Measurements from ENCODE around the gene IFNLR1. TPM values are rescaled to one million over a fixed set of nuclear protein-coding genes. Genes with fewer than 3 reads are reported as not detected.

The IFNLR1 gene
- polyA plus RNA-seq, 3 donors, result 0.10 to 2.3 TPM; not detected in 1

DNA sequence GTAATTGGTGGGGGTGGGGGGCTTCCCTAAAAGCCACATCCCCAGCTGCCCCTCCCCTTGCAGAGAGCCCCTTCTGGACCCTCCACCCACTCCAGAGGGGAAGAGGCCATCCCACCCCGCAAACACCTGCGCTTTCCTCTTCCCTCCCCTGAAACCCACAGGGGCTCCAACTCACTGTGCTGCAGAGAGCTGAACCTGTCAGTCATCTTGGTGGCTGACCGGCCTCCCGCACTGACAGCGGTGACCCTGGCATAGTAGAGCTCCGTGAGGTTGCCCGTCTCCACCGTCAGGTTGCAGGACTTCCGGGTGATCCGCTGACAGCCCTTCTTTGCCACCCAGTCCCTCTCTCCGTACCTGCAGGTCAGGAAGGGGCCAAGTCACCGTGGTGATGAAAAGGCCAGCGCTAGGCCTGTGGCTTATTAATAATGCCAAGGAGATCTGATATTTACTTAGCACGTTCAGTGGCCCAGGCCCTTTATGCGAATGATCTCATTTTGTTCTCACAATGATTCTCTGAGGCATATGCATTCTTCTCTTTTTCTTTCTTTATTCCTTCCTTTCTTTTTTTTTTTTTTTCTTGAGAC, 50.0 kb downstream of the IFNLR1 start:
- WGBS, 3 donors, result 42 to 90% (median 88%) methylated on average over 13 to 15 of the region's 15 CpGs
- no peak overlapping the region for H3K27ac ChIP-seq (ENCODE audit: low read depth, low read length)

- no peak overlapping the region for H3K27ac ChIP-seq (ENCODE audit: low read depth, low read length)
- 51 to 86% (median 82%) methylated on average over 3 of the region's 3 CpGs for WGBS, 3 donors
These were observed 52.7 kb downstream of the IFNLR1 start for GRCh38 chr1:24134376-24134775.

DNA sequence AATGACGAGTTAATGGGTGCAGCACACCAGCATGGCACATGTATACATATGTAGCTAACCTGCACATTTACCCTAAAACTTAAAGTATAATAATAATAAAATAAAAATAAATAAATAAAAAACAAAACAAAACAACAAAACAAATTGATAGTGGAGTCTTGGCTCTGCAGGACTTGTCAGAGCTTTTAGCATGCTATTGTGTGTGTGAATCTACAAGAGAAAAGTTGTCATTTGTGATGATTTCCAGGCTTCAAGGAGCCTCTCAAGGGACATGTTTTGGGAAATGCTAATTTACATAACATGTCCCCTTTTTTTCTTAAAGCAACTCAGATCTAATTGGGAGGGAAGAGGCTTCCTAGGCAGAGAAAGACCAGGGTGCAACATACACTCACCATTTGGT, 53.3 kb downstream of the IFNLR1 start:
- 74 to 93% (median 87%) methylated on average over 1 of the region's 1 CpG for WGBS, 3 donors

DNA sequence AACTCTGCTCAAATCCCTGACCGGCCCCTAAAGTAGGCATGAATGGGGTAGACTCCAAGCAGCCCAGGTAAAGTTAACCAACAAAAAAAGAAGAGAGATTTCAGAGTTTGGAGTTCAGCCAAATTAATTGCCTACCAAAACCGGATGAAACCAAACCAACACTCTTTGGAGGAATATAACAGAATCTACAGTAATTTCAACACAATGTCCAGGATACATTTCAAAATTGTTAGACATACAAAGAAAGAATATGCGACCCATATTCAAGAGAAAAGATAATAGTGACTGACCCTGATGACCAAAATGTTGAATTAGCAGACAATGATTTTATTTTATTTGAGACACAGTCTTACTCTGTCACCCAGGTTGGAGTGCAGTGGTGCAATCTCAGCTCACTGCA, 56.7 kb downstream of the IFNLR1 start:
- WGBS, 3 donors, result 58 to 86% (median 85%) methylated on average over 3 of the region's 3 CpGs
- no peak overlapping the region for H3K27ac ChIP-seq (ENCODE audit: low read depth, low read length)

More for the DNA sequence above, 53.3 kb downstream of the IFNLR1 start:
- no peak overlapping the region for H3K27ac ChIP-seq (ENCODE audit: low read depth, low read length)

DNA sequence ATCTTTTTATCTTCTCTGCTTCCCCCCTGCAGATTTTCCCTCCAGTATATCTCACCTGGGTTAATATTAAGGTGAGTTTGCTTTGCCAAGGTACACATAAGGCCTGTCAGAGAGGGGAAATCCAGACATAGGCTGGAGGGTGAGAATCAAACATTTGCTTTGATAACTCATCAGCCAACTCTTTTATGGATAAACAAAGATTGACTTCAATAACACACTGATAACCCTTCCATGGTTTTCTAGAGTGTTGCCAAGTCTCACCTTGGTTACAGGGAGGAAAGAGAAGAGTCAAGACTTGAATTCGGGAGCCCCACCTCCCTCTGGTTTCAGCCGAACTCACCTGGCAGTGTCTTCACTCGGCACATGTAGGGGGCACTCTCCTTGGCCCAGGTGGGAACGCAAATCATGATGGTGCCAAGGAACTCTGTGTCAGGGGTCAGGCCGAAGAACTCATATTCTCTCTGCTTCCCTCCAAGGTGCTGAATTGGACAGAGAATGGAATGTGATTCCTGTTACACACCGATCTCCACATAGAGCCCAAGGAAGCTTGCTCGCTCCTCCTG, 59.2 kb downstream of the IFNLR1 start:
- no peak overlapping the region for H3K27ac ChIP-seq (ENCODE audit: low read depth, low read length)
- 30 to 88% (median 75%) methylated on average over 7 of the region's 7 CpGs for WGBS, 3 donors

- 39 to 94% (median 82%) methylated on average over 3 of the region's 3 CpGs for WGBS, 3 donors
- no peak overlapping the region for H3K27ac ChIP-seq (ENCODE audit: low read depth, low read length)
These were observed 59.8 kb downstream of the IFNLR1 start for GRCh38 chr1:24127134-24127800.

DNA sequence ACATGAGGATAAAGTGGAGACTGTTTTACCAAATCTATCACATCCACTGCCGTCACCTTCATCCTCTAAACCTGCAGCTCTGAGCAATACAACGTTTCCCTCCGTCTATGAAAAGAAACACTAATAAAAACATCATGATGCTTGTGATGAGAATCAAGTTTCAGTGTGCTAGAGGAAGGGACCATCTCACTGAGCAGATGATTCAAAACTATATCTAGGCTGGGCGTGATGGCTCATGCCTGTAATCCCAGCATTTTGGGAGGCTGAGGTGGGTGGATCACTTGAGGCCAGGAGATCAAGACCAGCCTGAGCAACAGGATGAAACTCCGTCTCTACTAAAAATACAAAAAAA, 60.4 kb downstream of the IFNLR1 start:
- H3K27ac ChIP-seq (ENCODE audit: low read depth, low read length), result no peak overlapping the region
- 69 to 81% (median 78%) methylated on average over 5 of the region's 5 CpGs for WGBS, 3 donors

- no peak overlapping the region for H3K27ac ChIP-seq (ENCODE audit: low read depth, low read length)
- 27 to 44% (median 39%) methylated on average over 6 of the region's 6 CpGs for WGBS, 3 donors
These were observed 60.9 kb downstream of the IFNLR1 start for GRCh38 chr1:24126018-24126671.

DNA sequence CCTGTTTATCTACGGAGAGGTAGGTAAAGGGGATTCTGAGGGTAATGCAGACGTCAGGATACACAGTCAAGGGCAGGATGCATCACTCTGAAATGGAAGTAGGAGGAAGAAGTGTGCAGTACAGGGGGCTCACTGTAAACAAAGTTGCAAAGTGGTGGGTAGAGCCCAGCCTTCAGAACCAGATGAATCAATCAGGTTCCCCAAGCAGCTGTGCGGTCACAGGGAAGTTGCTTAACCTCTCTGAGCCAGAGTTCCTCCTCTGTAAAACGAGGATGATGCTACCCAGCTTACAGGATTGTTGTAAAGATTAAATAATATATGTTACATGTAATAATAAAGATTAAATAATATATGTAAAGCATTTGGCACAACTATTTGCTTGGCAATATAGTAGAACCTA, 61.6 kb downstream of the IFNLR1 start:
- WGBS, 3 donors, result 65 to 74% (median 71%) methylated on average over 4 of the region's 4 CpGs
- no peak overlapping the region for H3K27ac ChIP-seq (ENCODE audit: low read depth, low read length)

DNA sequence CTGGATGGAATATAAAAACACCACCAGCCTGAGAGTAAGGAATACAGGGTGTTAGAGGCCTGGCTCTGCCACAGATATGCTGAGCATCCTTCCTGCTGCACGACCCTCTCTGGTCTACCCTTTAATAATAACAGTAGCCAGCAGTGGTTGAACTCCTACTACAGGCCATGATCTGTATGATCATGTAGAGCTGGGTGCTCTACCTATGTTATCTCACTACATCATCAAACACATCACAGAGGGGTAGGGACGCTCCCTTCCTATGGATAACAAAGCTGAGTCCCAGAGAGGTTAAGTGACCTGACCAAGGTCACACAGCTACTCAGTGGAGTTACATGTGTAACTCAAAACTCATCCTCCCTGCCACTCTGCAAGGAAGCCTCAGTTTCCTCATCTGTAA, 62.1 kb downstream of the IFNLR1 start:
- no peak overlapping the region for H3K27ac ChIP-seq (ENCODE audit: low read depth, low read length)
- WGBS, 3 donors, result 61 to 89% (median 81%) methylated on average over 2 of the region's 2 CpGs

- H3K27ac ChIP-seq (ENCODE audit: low read depth, low read length), result no peak overlapping the region
- 83 to 90% (median 87%) methylated on average over 6 of the region's 6 CpGs for WGBS, 3 donors
These were observed 63.5 kb downstream of the IFNLR1 start for GRCh38 chr1:24123611-24124010.

DNA sequence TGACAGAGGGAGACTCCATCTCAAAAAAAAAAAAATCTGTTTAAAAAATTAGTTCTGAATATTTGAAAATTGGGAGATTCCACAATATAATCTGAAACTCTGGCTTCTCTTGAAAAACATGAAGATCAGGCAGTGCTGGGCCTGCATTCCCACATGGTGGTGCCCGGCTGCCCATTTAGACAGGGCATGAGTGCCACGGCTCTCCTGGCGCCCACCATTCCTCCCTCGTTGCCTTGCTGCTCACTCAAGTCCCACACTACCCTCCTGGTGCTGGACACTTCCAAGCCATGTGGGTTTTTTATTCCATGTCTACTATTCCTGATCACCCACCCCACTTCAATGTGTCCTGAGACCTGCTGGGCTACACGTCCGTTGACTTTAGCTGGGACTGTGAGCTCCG, 64.3 kb downstream of the IFNLR1 start:
- 84 to 95% (median 95%) methylated on average over 7 of the region's 7 CpGs for WGBS, 3 donors
- no peak overlapping the region for H3K27ac ChIP-seq (ENCODE audit: low read depth, low read length)

- WGBS, 3 donors, result 85 to 93% (median 87%) methylated on average over 14 of the region's 14 CpGs
- no peak overlapping the region for H3K27ac ChIP-seq (ENCODE audit: low read depth, low read length)
These were observed 65.7 kb downstream of the IFNLR1 start for GRCh38 chr1:24121406-24121805.

DNA sequence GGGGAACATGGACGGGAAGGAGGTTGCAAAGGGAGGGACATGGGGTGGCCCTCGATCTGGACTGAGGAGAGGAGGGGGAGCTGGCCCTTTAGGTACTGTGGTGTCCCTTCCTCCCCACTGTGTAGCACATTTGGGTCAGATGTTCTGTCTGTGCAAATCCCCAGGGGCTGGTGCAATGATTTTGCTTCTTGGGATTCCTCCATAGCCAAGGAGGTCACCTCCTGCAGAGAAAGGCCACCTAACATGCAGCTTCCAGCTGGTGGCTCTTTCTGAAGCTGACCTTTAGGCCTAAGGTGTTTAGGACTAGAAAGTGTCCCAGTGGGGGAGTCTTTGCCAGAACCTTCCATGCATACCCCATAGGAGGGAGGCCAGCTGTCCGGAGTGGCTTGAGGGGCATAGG, 66.1 kb downstream of the IFNLR1 start:
- no peak overlapping the region for H3K27ac ChIP-seq (ENCODE audit: low read depth, low read length)
- WGBS, 3 donors, result 58 to 92% (median 74%) methylated on average over 2 to 3 of the region's 3 CpGs

DNA sequence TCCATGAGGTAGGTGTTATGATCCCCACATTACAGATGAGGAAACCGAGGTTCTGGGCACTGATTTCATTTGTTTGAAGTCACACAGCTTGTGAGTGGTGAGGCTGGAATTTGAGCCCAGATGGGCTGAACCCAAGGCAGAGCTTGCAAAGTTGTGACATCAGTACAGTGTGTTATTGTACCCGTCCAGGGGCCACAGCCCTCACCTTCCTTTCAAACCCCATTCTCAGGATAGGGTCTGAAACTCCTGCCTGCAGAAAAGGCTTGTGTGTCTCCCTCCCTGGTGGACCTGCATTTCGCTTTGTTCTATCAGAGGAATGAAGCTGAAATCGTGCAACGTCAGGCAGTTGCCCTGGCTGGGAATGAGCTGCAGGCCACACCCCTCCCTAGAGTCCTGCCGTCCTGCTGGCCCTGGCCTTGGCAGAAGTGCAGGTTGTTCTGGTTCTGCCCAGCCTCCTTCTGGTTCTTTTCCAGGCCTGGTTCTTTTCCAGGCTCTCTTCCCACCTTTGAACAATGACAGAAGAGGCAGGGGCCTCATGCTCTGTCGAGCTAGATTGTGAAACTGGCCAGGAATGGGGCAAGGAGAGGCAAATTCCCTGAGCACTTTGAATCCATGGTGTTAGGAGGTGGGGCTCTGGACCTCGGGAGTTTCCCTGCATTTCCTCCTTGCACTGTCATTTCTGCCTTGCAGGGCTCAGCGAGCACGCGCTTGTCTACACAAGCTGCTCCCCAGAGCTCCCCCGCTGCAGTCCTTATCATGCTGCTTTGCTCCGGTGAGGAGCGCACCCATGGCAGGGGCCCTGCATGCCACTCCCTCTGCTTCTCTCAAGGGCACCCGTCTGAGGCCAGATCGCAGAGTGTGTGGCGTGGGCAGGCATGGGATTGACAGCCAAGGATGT, 67.0 kb downstream of the IFNLR1 start:
- H3K27ac ChIP-seq (ENCODE audit: low read depth, low read length), result no peak overlapping the region
- WGBS, 3 donors, result 22 to 52% (median 40%) methylated on average over 17 of the region's 17 CpGs

- no peak overlapping the region for H3K27ac ChIP-seq (ENCODE audit: low read depth, low read length)
- 40 to 73% (median 70%) methylated on average over 5 of the region's 5 CpGs for whole genome bisulfite sequencing, 3 donors
These were observed 67.6 kb downstream of the IFNLR1 start for GRCh38 chr1:24119489-24119858.

DNA sequence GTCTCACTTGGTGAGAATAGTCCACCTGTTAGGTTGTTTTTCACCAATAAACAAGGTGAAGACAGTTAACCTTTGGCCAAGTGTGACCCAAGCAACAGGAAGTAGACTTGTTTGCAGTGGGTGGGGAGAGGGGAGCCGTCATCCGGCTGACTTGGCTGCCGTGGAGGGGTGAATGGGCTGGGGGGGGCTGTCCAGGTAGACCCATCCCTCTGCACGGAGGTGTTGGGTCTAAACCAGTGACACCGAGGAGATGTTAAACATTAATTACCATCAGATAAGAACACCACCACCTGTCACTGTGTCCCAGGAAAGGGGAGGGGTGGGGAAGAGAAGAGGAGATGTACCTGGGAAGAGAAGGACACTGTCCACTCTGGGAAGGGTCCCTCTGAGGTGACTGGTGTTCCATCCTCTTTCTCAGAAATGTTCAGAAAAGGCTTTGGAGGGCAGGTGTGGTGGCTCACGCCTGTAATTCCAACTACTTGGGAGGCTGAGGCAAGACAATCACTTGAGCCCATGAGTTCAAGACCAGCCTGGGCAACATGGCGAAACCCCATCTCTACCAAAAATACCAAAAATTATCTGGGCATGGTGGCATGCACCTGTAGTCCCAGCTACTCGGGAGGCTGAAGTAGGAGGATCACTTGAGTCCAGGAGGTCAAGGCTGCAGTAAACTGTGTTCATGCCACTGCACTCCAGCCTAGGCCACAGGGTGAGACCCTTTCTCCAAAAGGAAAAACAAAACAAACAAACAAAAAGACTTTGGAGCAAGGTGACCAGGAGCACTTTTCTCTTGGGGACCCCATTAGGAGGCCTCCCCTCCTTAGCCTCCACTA, 68.5 kb downstream of the IFNLR1 start:
- H3K27ac ChIP-seq (ENCODE audit: low read depth, low read length), result no peak overlapping the region
- WGBS, 3 donors, result 32 to 76% (median 75%) methylated on average over 8 of the region's 8 CpGs

Measured in adipose tissue (tissue), 3 donors.